GM21367 (cell line): ENCODE measurements around the gene TPK1.
"Not testable (repeated sequence)": the region's sequence is repeated elsewhere in the genome, so short reads cannot be mapped to it uniquely, and the experiment has no call there.

Experiments
- ATAC-seq: cut with Tn5 transposase; IDR thresholded peaks from one replicate; pipeline ENCODE4 v1.9.1; 2021; ENCODE audit not compliant: unreplicated experiment

TPK1 gene

GRCh38 chr7:144777889-144778288 is 58.0 kb downstream of the TPK1 start:
- ATAC-seq = not testable (repeated sequence)

GRCh38 chr7:144777005-144777839 is 58.6 kb downstream of the TPK1 start:
- ATAC-seq = no peak

- no peak for ATAC-seq
These were observed 59.4 kb downstream of the TPK1 start for GRCh38 chr7:144776447-144776846.

GRCh38 chr7:144775749-144776148 is 60.1 kb downstream of the TPK1 start:
- no peak for ATAC-seq

GRCh38 chr7:144771927-144772326 is 63.9 kb downstream of the TPK1 start:
- no peak for ATAC-seq

GRCh38 chr7:144771174-144771573 is 64.7 kb downstream of the TPK1 start:
- ATAC-seq = no peak

- ATAC-seq = no peak
These were observed 66.5 kb downstream of the TPK1 start for GRCh38 chr7:144769352-144769751.

GRCh38 chr7:144768633-144769032 is 67.2 kb downstream of the TPK1 start:
- no peak for ATAC-seq

- ATAC-seq = no peak
These were observed 72.6 kb downstream of the TPK1 start for GRCh38 chr7:144763291-144763690.

GRCh38 chr7:144762853-144763252 is 73.0 kb downstream of the TPK1 start:
- no peak for ATAC-seq

- ATAC-seq = no peak
These were observed 74.4 kb downstream of the TPK1 start for GRCh38 chr7:144761493-144761892.

GRCh38 chr7:144759653-144760052 is 76.2 kb downstream of the TPK1 start:
- ATAC-seq = no peak

GRCh38 chr7:144747936-144748335 is 87.9 kb downstream of the TPK1 start:
- no peak for ATAC-seq

- peak; percentile 88 for ATAC-seq
These were observed 97.0 kb downstream of the TPK1 start for GRCh38 chr7:144738708-144739314.

- no peak for ATAC-seq
These were observed 97.7 kb downstream of the TPK1 start for GRCh38 chr7:144738146-144738545.

- no peak for ATAC-seq
These were observed 98.9 kb downstream of the TPK1 start for GRCh38 chr7:144736880-144737493.

- ATAC-seq = no peak
These were observed 100.2 kb downstream of the TPK1 start for GRCh38 chr7:144735505-144736276.

GRCh38 chr7:144731661-144732351 is 104.0 kb downstream of the TPK1 start:
- no peak for ATAC-seq

- ATAC-seq = no peak
These were observed 105.6 kb downstream of the TPK1 start for GRCh38 chr7:144730224-144730623.

GRCh38 chr7:144729226-144729625 is 106.6 kb downstream of the TPK1 start:
- no peak for ATAC-seq

GRCh38 chr7:144728551-144728950 is 107.3 kb downstream of the TPK1 start:
- ATAC-seq = no peak
